ENCODE results near the gene MSL2. TPM values are rescaled to one million over a fixed set of nuclear protein-coding genes. Genes with fewer than 3 reads are reported as not detected.

MSL2 gene
- polyA plus RNA-seq, 1 donor = 52.4 TPM

Other genes with a start within 250 kb of the MSL2 start
- 25.0 TPM for gene PPP2R3A, start 230.6 kb downstream of the MSL2 start, polyA plus RNA-seq (ENCODE audit: insufficient read length)
- 73.9 TPM for gene PCCB, start 54.0 kb upstream of the MSL2 start, polyA plus RNA-seq (ENCODE audit: insufficient read length)